Activated B cell treated with CpG ODN at 0.5 μM for 24 hours (primary cell): ENCODE measurements around the gene PLGRKT. TPM values are rescaled to one million over a fixed set of nuclear protein-coding genes. Genes with fewer than 3 reads are reported as not detected.

ENCODE experiments used
- ATAC-seq: fragments of 200-7000 bp; cut with Tn5 transposase; one replicate; pipeline ENCODE4 v1.10.0; 2021; ENCODE audit warnings: low read depth, mild to moderate bottlenecking, moderate library complexity
- CTCF ChIA-PET: fragments of 350-600 bp; sonication (Branson Sonifier 250); formaldehyde crosslinking; loops from one replicate; lab custom pipeline; 2021; ENCODE audit warnings: antibody characterized with exemption; lab: Charles Lee
- POLR2A ChIA-PET: fragments of 350-600 bp; sonication (Branson Sonifier 250); formaldehyde crosslinking; loops from one replicate; lab custom pipeline; 2021; ENCODE audit warnings: antibody characterized with exemption; lab: Charles Lee
- DNase-seq: peaks from one replicate; pipeline ENCODE4 v3.0.0; 2022
- H3K27ac Mint-ChIP-seq: one replicate; pipeline ENCODE4 v1.8.0; 2020; ENCODE audit warnings: mixed read lengths
- H3K27me3 Mint-ChIP-seq: one replicate; pipeline ENCODE4 v1.8.0; 2021; ENCODE audit warnings: mixed read lengths
- H3K36me3 Mint-ChIP-seq: one replicate; pipeline ENCODE4 v1.8.0; 2021; ENCODE audit warnings: low read depth, mixed read lengths
- H3K4me1 Mint-ChIP-seq: one replicate; pipeline ENCODE4 v1.8.0; 2021; ENCODE audit warnings: mixed read lengths
- H3K4me3 Mint-ChIP-seq: one replicate; pipeline ENCODE4 v1.8.0; 2020; ENCODE audit warnings: mild to moderate bottlenecking, mixed read lengths
- H3K9me3 Mint-ChIP-seq: one replicate; pipeline ENCODE4 v1.8.0; 2020; ENCODE audit warnings: mixed read lengths
- intact Hi-C: fragments of 100-400 bp; cut with micrococcal nuclease; formaldehyde crosslinking; loops from one replicate; pipeline ENCODE4 v1.15.1; 2024
- total RNA-seq: library from RNA; stranded (reverse); gene quantifications from 2 replicates; pipeline ENCODE4 v1.2.3, GENCODE V29; 2022
- TF ChIP-seq, protein P1 (sequence below): fragments of 200-600 bp; IDR thresholded peaks from one replicate; pipeline ENCODE4 v1.8.0; 2022; ENCODE audit warnings: antibody characterized with exemption, mild to moderate bottlenecking

The PLGRKT gene
- total RNA-seq, 1 donor from 2014 or later, result 59.7 TPM

DNA sequence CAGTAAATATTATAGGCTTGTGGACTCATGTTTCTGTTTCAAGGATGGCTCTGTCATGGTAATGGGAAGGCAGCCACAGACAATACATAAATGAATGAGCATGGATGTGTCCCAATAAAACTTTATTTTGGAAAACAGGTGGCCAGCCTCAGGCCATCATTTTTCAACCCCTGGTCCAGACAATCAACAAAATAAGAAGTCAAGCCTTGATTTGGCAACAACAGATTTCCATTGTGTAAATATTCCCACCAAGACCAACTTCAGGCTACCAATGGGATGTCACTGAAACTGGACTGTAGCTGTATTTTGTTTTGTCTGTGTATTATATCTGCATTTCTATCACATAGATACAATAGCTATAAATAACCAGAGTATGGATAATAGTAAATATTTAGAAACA, 77.4 kb downstream of the PLGRKT start:
- intact Hi-C loops, result no loop called here
- CTCF ChIA-PET, result no interaction called here
- no peak overlapping the region for H3K27ac Mint-ChIP-seq
- ATAC-seq (no peak), DNase-seq (no peak)
- H3K27me3 Mint-ChIP-seq, result no peaks in the 10 kb centered on the region
- H3K4me3 Mint-ChIP-seq, result no peak overlapping the region
- POLR2A ChIA-PET, result no interaction called here
- H3K9me3 Mint-ChIP-seq, result no peaks in the 10 kb centered on the region
- no peaks in the 10 kb centered on the region for H3K4me1 Mint-ChIP-seq
- TF ChIP-seq, protein P1, sequence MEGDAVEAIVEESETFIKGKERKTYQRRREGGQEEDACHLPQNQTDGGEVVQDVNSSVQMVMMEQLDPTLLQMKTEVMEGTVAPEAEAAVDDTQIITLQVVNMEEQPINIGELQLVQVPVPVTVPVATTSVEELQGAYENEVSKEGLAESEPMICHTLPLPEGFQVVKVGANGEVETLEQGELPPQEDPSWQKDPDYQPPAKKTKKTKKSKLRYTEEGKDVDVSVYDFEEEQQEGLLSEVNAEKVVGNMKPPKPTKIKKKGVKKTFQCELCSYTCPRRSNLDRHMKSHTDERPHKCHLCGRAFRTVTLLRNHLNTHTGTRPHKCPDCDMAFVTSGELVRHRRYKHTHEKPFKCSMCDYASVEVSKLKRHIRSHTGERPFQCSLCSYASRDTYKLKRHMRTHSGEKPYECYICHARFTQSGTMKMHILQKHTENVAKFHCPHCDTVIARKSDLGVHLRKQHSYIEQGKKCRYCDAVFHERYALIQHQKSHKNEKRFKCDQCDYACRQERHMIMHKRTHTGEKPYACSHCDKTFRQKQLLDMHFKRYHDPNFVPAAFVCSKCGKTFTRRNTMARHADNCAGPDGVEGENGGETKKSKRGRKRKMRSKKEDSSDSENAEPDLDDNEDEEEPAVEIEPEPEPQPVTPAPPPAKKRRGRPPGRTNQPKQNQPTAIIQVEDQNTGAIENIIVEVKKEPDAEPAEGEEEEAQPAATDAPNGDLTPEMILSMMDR, result no peak
- peaks cover 37% of the 10 kb centered on the region for H3K36me3 Mint-ChIP-seq

DNA sequence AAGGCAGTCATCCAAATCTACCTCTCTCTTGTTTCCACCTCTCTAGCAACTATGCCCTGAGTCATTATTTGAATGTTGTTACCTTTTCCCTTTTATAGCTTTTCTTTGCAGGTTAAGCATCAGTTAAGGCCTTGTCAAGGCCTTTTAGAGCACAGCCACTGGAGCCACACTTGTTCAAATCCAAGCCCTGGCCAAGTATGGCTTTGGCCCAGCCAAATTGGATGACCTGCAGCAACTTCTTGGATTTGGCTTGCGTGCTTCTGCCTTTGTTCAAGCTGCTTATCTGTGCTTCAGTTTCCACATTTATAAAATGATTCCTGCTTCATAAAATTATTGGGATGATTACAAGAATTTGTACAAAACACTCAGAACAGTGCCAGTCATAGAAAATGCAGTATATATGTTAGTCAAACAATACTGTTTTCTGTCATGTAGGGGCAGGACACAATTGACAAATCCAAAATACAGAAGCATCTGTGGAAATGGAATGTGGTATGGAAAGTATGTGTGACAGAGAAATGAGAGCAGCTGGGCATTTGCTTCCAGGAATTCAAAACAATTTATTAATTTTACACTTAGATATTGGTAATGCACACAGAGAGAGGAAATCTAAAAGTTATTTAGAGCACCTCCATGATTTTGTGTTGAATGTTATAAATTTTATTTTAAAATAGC, 80.2 kb downstream of the PLGRKT start:
- no peak overlapping the region for H3K27ac Mint-ChIP-seq
- H3K9me3 Mint-ChIP-seq, result no peaks in the 10 kb centered on the region
- H3K36me3 Mint-ChIP-seq, result peaks cover 35% of the 10 kb centered on the region
- ChIA-PET CTCF (no interaction called here), POLR2A (no interaction called here)
- H3K4me3 Mint-ChIP-seq, result no peak overlapping the region
- no peaks in the 10 kb centered on the region for H3K27me3 Mint-ChIP-seq
- H3K4me1 Mint-ChIP-seq, result peaks cover 3% of the 10 kb centered on the region
- ATAC-seq (no peak), DNase-seq (no peak)
- TF ChIP-seq, protein P1, result no peak
- intact Hi-C loops, result no loop called here

DNA sequence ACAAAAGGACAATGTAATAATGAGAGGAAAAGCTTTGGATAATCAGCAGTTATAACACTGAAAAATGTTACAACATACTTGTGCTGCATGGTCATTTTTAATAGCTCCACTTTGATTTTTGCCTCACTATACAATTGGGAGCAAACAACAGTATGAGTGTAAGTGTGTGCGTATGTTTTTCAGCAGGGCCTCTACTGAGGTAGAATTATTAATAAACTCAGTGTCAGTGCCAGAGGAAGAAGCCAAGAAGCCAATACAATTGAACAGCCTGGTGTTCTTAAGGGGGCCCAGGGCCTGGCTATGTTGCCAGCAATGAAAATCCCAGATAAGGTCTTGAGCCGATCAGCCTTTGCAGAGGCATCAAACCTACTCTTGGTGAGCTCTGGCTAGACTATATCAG, 81.9 kb downstream of the PLGRKT start:
- peaks cover 8% of the 10 kb centered on the region for H3K4me1 Mint-ChIP-seq
- TF ChIP-seq, protein P1, result no peak
- no peak overlapping the region for H3K27ac Mint-ChIP-seq
- no peaks in the 10 kb centered on the region for H3K9me3 Mint-ChIP-seq
- CTCF ChIA-PET, result no interaction called here
- H3K27me3 Mint-ChIP-seq, result no peaks in the 10 kb centered on the region
- POLR2A ChIA-PET, result no interaction called here
- ATAC-seq (no peak), DNase-seq (no peak)
- no peak overlapping the region for H3K4me3 Mint-ChIP-seq
- intact Hi-C loops, result loop anchor here (1.0 kb wide), 1 partner anchor 376 kb away; no protein-coding TSS in a partner anchor
- H3K36me3 Mint-ChIP-seq, result peaks cover 21% of the 10 kb centered on the region

DNA sequence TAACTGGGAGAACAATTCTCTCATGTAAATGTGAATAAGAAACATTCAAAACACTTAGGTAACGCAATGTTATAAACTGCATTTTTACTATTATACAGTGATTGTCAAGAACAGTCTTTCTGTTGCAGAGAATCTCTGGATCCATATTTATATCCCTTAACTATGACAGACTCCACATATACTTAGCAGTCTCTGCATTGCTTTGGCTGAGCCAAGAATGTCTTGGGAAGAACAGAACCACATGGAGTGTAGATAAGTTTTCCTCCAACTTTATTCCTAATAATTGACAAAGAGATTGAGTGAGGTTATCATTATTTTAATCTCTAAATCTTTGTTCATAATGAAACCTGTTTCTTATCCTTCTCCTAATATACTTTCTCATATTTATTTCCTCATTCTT, 82.5 kb downstream of the PLGRKT start:
- intact Hi-C loops, result no loop called here
- H3K4me3 Mint-ChIP-seq, result no peak overlapping the region
- peaks cover 2% of the 10 kb centered on the region for H3K9me3 Mint-ChIP-seq
- no peak overlapping the region for H3K27ac Mint-ChIP-seq
- TF ChIP-seq, protein P1, result no peak
- H3K27me3 Mint-ChIP-seq, result no peaks in the 10 kb centered on the region
- ChIA-PET POLR2A (no interaction called here), CTCF (no interaction called here)
- ATAC-seq, result no peak
- DNase-seq, result no peak
- peaks cover 20% of the 10 kb centered on the region for H3K36me3 Mint-ChIP-seq
- peaks cover 8% of the 10 kb centered on the region for H3K4me1 Mint-ChIP-seq

DNA sequence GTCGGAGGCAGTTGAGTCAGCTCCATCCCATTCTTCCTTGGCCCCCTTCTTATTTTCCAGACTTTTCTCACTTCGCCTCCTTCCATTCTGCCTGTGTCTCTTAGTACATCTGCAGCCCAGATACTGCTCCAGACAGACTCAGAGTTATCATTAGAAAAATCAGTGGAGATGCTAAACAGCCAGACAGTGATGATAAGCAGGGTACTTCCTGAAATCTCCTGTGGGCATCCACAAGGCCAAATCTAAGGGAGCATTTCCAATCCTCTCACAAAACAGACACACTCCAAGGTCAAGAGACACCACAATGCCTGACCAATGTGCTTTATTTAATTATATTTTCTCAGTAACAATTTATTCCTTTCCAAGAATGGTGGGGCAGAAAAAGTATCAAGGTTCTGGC, 83.5 kb downstream of the PLGRKT start:
- DNase-seq (no peak), ATAC-seq (no peak)
- Mint-ChIP-seq H3K36me3 (peaks cover 22% of the 10 kb centered on the region), H3K4me1 (peaks cover 8% of the 10 kb centered on the region), H3K27ac (no peak overlapping the region), H3K9me3 (peaks cover 9% of the 10 kb centered on the region), H3K4me3 (no peak overlapping the region), H3K27me3 (no peaks in the 10 kb centered on the region)
- intact Hi-C loops, result no loop called here
- POLR2A ChIA-PET, result no interaction called here
- TF ChIP-seq, protein P1, result no peak
- CTCF ChIA-PET, result no interaction called here
